ENCODE data around the gene RFXAP.

DNA sequence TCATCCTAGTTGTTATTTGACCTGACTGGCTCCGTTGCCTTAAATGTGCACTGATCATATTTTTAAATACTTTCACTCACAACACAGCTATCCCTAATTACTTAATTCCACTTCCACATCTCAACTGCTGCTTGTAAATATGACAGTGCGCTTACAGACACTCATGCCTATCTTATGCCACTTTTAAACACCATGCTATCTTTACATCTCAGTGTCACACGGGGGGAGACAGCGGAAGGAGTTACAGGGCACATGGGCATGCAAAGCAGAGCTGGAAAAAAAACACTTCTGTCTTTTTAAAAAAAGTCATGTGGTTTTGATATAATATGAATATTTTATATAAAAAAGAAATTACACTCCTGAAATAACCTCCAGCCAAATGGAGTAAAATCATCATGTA lies 56.9 kb downstream of the RFXAP start:
- TF ChIP-seq, protein P1, sequence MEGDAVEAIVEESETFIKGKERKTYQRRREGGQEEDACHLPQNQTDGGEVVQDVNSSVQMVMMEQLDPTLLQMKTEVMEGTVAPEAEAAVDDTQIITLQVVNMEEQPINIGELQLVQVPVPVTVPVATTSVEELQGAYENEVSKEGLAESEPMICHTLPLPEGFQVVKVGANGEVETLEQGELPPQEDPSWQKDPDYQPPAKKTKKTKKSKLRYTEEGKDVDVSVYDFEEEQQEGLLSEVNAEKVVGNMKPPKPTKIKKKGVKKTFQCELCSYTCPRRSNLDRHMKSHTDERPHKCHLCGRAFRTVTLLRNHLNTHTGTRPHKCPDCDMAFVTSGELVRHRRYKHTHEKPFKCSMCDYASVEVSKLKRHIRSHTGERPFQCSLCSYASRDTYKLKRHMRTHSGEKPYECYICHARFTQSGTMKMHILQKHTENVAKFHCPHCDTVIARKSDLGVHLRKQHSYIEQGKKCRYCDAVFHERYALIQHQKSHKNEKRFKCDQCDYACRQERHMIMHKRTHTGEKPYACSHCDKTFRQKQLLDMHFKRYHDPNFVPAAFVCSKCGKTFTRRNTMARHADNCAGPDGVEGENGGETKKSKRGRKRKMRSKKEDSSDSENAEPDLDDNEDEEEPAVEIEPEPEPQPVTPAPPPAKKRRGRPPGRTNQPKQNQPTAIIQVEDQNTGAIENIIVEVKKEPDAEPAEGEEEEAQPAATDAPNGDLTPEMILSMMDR (IDR thresholded peaks at IDR 0.05; ENCODE audit: low read length) = no peak
- no peak for TF ChIP-seq EZH2 (IDR thresholded peaks at IDR 0.05; ENCODE audit: borderline replicate concordance, low read length)

Measured in OCI-LY1 (cell line).